Measurements from ENCODE around the gene RBPJ. TPM values are rescaled to one million over a fixed set of nuclear protein-coding genes. Genes with fewer than 3 reads are reported as not detected.

RBPJ gene
- total RNA-seq, 2 experiments from 2014 or later = 64.1 to 72.3 TPM

DNA sequence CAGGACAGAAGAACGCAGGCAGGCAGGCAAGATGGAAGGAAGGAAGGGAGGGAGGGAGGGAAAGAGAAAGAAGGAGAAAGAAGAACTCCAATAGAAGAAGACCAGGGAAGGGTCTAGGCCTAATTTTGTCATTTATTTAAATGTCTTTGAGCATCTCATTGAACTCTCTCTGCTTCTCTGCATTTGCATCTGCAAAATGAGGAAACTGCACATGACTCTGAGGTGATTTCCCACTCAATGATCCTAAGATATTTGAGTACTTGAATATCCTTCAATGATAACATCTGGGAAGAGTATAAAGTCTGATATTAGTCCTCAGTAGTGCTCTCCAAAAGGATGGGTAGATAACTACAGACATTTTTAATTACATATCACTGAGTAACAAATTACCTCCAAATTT is 33.1 kb upstream of the RBPJ start:
- no peaks in the 10 kb centered on the region for H3K27me3 ChIP-seq (ENCODE audit: control insufficient read depth in 1 of 2, insufficient read depth in 2 of 2, low read length in 2 of 2)
- no peak overlapping the region for H3K4me3 Mint-ChIP-seq
- no peaks in the 10 kb centered on the region for H3K4me1 ChIP-seq (ENCODE audit: insufficient read depth, low read length)
- H3K36me3 Mint-ChIP-seq (ENCODE audit: low read depth) = no peaks in the 10 kb centered on the region
- peak overlapping the region in 1 of 2 donors; percentile 57 for H3K27ac ChIP-seq (ENCODE audit: low read depth in 1 of 2, low read length in 2 of 2)
- H3K9me3 Mint-ChIP-seq = no peaks in the 10 kb centered on the region
- ChIA-PET POLR2A (no interaction called here), CTCF (no interaction called here)
- H3K4me3 ChIP-seq (ENCODE audit: low read length) = no peak overlapping the region
- H3K9me3 ChIP-seq (ENCODE audit: control insufficient read depth in 1 of 2, insufficient read depth in 1 of 2, low read length in 2 of 2) = no peaks in the 10 kb centered on the region
- DNase-seq (peak in 2 of 14 experiments; percentile 31 to 42), ATAC-seq (ENCODE audit: poor library complexity) (no peak)
- no peaks in the 10 kb centered on the region for H3K36me3 ChIP-seq (ENCODE audit: insufficient read depth, low read length)
- TF ChIP-seq, protein P1, sequence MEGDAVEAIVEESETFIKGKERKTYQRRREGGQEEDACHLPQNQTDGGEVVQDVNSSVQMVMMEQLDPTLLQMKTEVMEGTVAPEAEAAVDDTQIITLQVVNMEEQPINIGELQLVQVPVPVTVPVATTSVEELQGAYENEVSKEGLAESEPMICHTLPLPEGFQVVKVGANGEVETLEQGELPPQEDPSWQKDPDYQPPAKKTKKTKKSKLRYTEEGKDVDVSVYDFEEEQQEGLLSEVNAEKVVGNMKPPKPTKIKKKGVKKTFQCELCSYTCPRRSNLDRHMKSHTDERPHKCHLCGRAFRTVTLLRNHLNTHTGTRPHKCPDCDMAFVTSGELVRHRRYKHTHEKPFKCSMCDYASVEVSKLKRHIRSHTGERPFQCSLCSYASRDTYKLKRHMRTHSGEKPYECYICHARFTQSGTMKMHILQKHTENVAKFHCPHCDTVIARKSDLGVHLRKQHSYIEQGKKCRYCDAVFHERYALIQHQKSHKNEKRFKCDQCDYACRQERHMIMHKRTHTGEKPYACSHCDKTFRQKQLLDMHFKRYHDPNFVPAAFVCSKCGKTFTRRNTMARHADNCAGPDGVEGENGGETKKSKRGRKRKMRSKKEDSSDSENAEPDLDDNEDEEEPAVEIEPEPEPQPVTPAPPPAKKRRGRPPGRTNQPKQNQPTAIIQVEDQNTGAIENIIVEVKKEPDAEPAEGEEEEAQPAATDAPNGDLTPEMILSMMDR (IDR thresholded peaks at IDR 0.05) = no peak
- intact Hi-C loops (cut with DNase I, micrococcal nuclease) = no loop called here
- no peak overlapping the region for H3K27ac Mint-ChIP-seq
- H3K27me3 Mint-ChIP-seq = no peaks in the 10 kb centered on the region
- no peaks in the 10 kb centered on the region for H3K4me1 Mint-ChIP-seq (ENCODE audit: low read depth)

DNA sequence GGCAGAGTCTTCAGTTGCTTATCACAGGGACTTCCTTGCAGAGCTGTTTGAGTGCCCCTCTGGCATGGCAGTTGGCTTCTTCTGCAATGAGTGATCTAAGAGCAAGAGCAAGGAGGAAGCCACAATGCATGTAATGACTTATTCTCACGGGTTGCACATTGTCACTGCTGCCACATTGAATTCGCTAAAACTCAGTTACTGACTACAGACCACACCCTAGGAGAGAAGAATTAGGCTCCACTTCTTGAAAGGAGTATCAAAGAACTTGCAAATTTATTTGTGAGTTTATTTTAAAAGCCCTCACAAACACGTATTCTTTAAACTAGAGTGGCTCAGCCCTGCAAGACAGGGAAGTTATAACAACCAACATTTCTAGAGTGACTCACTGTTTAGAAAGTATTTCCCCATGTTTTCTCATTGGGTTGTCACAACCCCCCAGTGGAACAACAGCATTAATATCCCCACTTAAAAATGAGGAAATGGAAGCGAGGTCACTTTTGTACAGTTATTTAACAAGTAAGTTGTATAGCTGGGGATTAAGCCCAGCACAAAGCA is 32.4 kb upstream of the RBPJ start:
- POLR2A ChIA-PET = no interaction called here
- peak overlapping the region in 1 of 2 donors; percentile 57 for H3K27ac ChIP-seq (ENCODE audit: low read depth in 1 of 2, low read length in 2 of 2)
- Mint-ChIP-seq H3K9me3 (no peaks in the 10 kb centered on the region), H3K4me1 (ENCODE audit: low read depth) (no peaks in the 10 kb centered on the region), H3K27ac (no peak overlapping the region), H3K27me3 (no peaks in the 10 kb centered on the region), H3K36me3 (ENCODE audit: low read depth) (no peaks in the 10 kb centered on the region), H3K4me3 (no peak overlapping the region)
- no peaks in the 10 kb centered on the region for H3K9me3 ChIP-seq (ENCODE audit: control insufficient read depth in 1 of 2, insufficient read depth in 1 of 2, low read length in 2 of 2)
- intact Hi-C loops (cut with DNase I, micrococcal nuclease) = no loop called here
- ATAC-seq (ENCODE audit: poor library complexity) = no peak
- no peaks in the 10 kb centered on the region for H3K4me1 ChIP-seq (ENCODE audit: insufficient read depth, low read length)
- H3K4me3 ChIP-seq (ENCODE audit: low read length) = no peak overlapping the region
- no peaks in the 10 kb centered on the region for H3K27me3 ChIP-seq (ENCODE audit: control insufficient read depth in 1 of 2, insufficient read depth in 2 of 2, low read length in 2 of 2)
- TF ChIP-seq, protein P1 (IDR thresholded peaks at IDR 0.05) = no peak
- DNase-seq = peak in 4 of 14 experiments; percentile 8 to 70 (median 40)
- CTCF ChIA-PET = no interaction called here
- no peaks in the 10 kb centered on the region for H3K36me3 ChIP-seq (ENCODE audit: insufficient read depth, low read length)

DNA sequence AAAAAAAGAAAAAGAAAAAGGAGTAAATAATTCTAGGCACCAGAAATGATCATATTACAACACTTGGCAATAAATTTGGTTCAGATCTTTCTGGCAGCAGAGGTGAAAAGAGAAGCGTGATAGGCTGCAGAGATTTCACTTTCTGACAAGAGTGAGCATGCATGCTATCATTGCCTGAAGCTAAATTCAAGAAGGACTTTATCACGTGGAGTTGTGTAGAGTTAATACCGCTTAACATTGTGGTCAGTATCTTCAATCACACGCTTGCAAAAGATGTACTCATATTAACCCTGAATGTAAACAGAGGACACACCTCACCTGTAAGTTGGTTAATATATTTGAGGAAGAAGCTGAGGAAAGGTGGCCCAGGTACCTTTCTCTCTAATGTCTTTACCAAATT is 31.4 kb upstream of the RBPJ start:
- ChIA-PET CTCF (interaction anchor here (0.6 kb wide), 1 partner anchor 269 kb away, joined by 3 read pairs; no protein-coding TSS in a partner anchor), POLR2A (no interaction called here)
- Histone ChIP-seq H3K36me3 (ENCODE audit: insufficient read depth, low read length) (no peaks in the 10 kb centered on the region), H3K4me1 (ENCODE audit: insufficient read depth, low read length) (no peaks in the 10 kb centered on the region), H3K4me3 (ENCODE audit: low read length) (no peak overlapping the region), H3K27me3 (ENCODE audit: control insufficient read depth in 1 of 2, insufficient read depth in 2 of 2, low read length in 2 of 2) (no peaks in the 10 kb centered on the region), H3K27ac (ENCODE audit: low read depth in 1 of 2, low read length in 2 of 2) (no peak overlapping the region), H3K9me3 (ENCODE audit: control insufficient read depth in 1 of 2, insufficient read depth in 1 of 2, low read length in 2 of 2) (no peaks in the 10 kb centered on the region)
- no peak overlapping the region for H3K4me3 Mint-ChIP-seq
- DNase-seq = no peak
- TF ChIP-seq, protein P1 (IDR thresholded peaks at IDR 0.05) = no peak
- no peaks in the 10 kb centered on the region for H3K9me3 Mint-ChIP-seq
- intact Hi-C loops (cut with DNase I, micrococcal nuclease) = no loop called here
- no peaks in the 10 kb centered on the region for H3K36me3 Mint-ChIP-seq (ENCODE audit: low read depth)
- no peak for ATAC-seq (ENCODE audit: poor library complexity)
- H3K4me1 Mint-ChIP-seq (ENCODE audit: low read depth) = no peaks in the 10 kb centered on the region
- H3K27me3 Mint-ChIP-seq = no peaks in the 10 kb centered on the region
- no peak overlapping the region for H3K27ac Mint-ChIP-seq
